Measurements from ENCODE around the gene MYOZ3.

MYOZ3 gene

DNA sequence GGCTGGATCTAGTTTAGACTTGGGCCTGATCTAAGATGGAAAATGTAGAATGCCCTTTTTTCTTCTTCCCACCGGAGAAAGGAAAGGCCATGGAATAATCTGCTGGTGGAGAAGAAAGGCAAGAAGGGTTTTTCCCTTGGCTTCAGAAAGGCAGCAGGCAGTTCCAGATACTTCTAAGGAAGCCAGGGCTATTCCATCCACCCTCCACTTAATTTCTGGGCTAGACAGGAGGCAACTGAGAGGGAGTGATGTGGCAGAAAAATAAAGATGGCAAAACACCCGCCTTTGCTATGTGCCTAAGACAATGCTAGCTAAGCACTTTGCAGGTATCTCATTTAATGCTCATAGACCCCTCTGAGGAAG lies 9.9 kb downstream of the MYOZ3 start:
- TF ChIP-seq, protein P1, sequence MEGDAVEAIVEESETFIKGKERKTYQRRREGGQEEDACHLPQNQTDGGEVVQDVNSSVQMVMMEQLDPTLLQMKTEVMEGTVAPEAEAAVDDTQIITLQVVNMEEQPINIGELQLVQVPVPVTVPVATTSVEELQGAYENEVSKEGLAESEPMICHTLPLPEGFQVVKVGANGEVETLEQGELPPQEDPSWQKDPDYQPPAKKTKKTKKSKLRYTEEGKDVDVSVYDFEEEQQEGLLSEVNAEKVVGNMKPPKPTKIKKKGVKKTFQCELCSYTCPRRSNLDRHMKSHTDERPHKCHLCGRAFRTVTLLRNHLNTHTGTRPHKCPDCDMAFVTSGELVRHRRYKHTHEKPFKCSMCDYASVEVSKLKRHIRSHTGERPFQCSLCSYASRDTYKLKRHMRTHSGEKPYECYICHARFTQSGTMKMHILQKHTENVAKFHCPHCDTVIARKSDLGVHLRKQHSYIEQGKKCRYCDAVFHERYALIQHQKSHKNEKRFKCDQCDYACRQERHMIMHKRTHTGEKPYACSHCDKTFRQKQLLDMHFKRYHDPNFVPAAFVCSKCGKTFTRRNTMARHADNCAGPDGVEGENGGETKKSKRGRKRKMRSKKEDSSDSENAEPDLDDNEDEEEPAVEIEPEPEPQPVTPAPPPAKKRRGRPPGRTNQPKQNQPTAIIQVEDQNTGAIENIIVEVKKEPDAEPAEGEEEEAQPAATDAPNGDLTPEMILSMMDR (IDR thresholded peaks at IDR 0.05; ENCODE audit: insufficient read depth, low read depth, low read length, missing control alignments), result no peak
- H3K4me3 ChIP-seq (ENCODE audit: low read depth, low read length), result no peak overlapping the region
- DNase-seq (ENCODE audit: low read depth), result no peak

DNA sequence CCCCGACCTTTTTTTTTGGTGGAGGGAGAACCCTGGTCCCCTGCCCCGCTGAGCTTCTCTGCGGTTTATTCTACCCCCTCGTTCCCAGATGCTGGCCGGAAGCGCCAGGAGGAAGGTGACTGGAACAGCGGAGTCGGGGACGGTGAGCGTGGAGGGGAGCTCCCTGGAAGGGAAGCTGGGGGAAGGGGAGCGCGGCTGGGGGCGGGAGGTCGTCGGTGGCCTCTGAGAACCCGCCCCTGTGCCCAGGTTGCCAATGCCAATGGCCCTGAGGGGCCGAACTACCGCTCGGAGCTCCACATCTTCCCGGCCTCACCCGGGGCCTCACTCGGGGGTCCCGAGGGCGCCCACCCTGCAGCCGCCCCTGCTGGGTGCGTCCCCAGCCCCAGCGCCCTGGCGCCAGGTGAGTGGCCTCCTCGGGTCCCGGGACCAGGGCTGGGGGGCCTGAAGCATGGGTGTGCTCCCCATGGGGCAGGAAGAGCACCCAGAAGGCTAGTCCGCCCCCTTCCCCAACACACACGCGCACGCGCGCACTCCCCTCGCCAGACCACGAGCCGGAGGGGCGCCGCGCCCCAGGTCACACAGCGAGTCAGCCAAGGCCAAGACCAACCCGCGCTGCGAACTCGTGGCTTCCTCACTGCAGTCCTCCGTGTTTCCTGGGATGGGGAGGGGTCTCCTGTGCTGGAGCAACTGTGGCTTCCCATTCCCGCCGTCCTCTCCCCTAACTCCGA lies 10.6 kb downstream of the MYOZ3 start:
- DNase-seq (ENCODE audit: low read depth), result no peak
- TF ChIP-seq, protein P1 (IDR thresholded peaks at IDR 0.05; ENCODE audit: insufficient read depth, low read depth, low read length, missing control alignments), result no peak
- H3K4me3 ChIP-seq (ENCODE audit: low read depth, low read length), result no peak overlapping the region; the same call in 1 of the 2 replicates

DNA sequence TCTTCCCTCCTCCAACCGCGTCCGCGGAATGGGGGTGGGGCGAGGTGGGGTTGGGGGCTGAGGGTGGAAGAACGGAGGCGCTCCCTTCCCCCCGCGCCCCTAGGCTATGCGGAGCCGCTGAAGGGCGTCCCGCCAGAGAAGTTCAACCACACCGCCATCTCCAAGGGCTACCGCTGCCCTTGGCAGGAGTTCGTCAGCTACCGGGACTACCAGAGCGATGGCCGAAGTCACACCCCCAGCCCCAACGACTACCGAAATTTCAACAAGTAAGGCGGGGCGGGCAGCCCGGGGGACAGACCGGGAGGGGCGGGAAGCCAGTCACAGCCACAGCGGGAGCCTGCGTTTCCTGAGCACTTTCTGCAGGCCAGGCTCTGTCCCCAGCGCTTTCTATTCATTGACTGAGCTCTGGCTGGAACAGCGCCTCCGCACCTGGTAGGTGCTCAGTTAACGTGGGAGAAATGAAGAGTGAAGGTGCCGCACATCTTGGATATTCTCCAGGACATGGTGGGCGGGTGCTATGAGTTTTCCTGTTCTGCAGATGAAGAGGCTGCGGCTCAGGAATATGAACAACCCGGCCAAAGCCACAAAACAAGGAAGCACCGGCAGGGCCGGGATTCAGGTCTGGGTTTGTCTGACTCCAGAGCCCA lies 11.3 kb downstream of the MYOZ3 start:
- peak overlapping the region; percentile 22 for H3K4me3 ChIP-seq (ENCODE audit: low read depth, low read length)
- DNase-seq (ENCODE audit: low read depth), result no peak

DNA sequence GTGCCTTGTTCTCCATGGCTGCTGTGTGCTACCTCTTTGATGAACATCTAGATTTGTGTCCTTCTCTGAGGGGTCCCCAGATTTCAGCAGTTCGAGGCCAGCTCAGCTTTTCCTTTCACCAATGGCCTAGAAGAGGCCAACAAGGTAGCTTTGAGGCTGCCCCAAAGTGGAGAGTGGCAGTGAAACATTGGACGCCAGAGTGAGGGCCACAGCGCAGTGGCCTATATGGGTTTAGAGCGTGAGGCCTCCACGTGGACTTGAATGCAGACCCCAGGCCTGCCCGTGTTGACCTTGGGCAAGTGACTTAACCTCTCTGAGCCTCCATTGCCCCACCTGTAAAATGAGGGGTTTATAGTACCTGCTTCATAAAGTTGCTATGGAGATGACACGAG lies 11.8 kb downstream of the MYOZ3 start:
- no peak for DNase-seq (ENCODE audit: low read depth)
- TF ChIP-seq, protein P1 (IDR thresholded peaks at IDR 0.05; ENCODE audit: insufficient read depth, low read depth, low read length, missing control alignments), result no peak
- H3K4me3 ChIP-seq (ENCODE audit: low read depth, low read length), result no peak overlapping the region

More for the DNA sequence above, 11.3 kb downstream of the MYOZ3 start:
- TF ChIP-seq, protein P1 (IDR thresholded peaks at IDR 0.05; ENCODE audit: insufficient read depth, low read depth, low read length, missing control alignments), result no peak

DNA sequence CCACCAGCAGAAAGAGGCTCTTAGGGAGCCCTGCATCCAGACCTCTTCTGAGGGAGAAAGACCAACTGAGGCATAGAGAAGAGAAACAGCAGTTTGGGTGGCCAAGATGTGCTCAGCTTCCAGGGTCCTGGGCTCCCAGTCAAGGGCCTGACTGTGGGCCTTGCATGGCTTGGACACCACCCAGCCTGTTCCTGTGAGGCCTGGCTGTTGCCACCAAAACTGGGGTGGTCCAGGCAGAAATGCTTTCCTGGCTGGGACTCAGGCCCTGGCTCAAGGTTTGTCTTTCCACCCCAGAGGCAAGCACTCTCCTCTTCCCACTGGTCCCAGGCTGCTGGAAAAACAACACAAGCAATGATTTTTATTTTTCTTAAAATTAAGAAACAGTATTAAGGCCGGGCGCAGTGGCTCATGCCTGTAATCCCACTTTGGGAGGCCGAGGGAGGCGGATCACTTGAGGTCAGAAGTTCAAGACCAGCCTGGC lies 13.3 kb downstream of the MYOZ3 start:
- DNase-seq (ENCODE audit: low read depth), result no peak
- H3K4me3 ChIP-seq (ENCODE audit: low read depth, low read length), result no peak overlapping the region
- TF ChIP-seq, protein P1 (IDR thresholded peaks at IDR 0.05; ENCODE audit: insufficient read depth, low read depth, low read length, missing control alignments), result no peak

DNA sequence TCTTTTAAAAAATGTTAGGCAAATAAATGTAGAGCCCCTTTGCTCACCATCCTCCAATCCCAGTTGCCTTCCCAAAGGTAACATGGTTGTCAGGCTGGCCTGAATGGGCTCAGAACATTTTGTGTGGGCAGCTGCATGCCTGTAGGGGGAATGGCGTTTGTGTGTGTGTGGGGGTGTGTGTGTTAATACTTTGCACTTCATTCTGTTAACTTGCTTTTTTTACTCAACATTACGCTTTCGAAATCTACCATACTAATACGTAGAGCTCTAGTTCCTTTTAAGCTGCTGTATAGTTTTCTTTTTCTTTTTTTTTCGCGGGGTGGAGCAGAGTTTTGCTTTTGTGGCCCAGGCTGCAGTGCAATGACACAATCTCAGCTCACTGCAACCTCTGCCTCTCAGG lies 14.0 kb downstream of the MYOZ3 start:
- TF ChIP-seq, protein P1 (IDR thresholded peaks at IDR 0.05; ENCODE audit: insufficient read depth, low read depth, low read length, missing control alignments), result no peak
- DNase-seq (ENCODE audit: low read depth), result no peak
- H3K4me3 ChIP-seq (ENCODE audit: low read depth, low read length), result no peak overlapping the region
